IPS-15b (cell line): ENCODE results near the gene ARL4A.
"Not testable (repeated sequence)": the region's sequence is repeated elsewhere in the genome, so short reads cannot be mapped to it uniquely, and the experiment has no call there.

ENCODE experiments used
- H3K27me3 ChIP-seq: one replicate; pipeline ENCODE4 v1.6.1; 2013; ENCODE audit warnings: low read length; ENCODE audit not compliant: control insufficient read depth, insufficient read depth
- H3K36me3 ChIP-seq: one replicate; pipeline ENCODE4 v1.6.1; 2013; ENCODE audit warnings: low read length; ENCODE audit not compliant: control insufficient read depth, insufficient read depth
- H3K4me1 ChIP-seq: one replicate; pipeline ENCODE4 v1.6.1; 2013; ENCODE audit warnings: mild to moderate bottlenecking, low read length; ENCODE audit not compliant: control insufficient read depth, insufficient read depth
- H3K4me3 ChIP-seq: one replicate; pipeline ENCODE4 v1.5.1; 2013; ENCODE audit warnings: low read depth, low read length
- H3K9ac ChIP-seq: one replicate; pipeline ENCODE4 v1.6.1; 2013; ENCODE audit warnings: low read depth, mild to moderate bottlenecking, low read length
- H3K9me3 ChIP-seq: one replicate; pipeline ENCODE4 v1.6.1; 2013; ENCODE audit warnings: mild to moderate bottlenecking, low read length; ENCODE audit not compliant: control insufficient read depth, insufficient read depth

Gene ARL4A

GRCh38 chr7:12670743-12671520 lies 16.5 kb upstream of the ARL4A start:
- Histone ChIP-seq H3K27me3 (no peaks in the 10 kb centered on the region), H3K9ac (no peak overlapping the region), H3K36me3 (no peaks in the 10 kb centered on the region), H3K9me3 (peaks cover 4% of the 10 kb centered on the region), H3K4me3 (no peak overlapping the region), H3K4me1 (no peaks in the 10 kb centered on the region)

GRCh38 chr7:12673436-12673835 lies 14.0 kb upstream of the ARL4A start:
- not testable (repeated sequence) for H3K4me3 ChIP-seq, H3K27me3 ChIP-seq, H3K9me3 ChIP-seq, H3K36me3 ChIP-seq, H3K9ac ChIP-seq, H3K4me1 ChIP-seq

GRCh38 chr7:12674053-12674452 lies 13.4 kb upstream of the ARL4A start:
- H3K9me3 ChIP-seq = peaks cover 4% of the 10 kb centered on the region
- H3K27me3 ChIP-seq = no peaks in the 10 kb centered on the region
- no peaks in the 10 kb centered on the region for H3K36me3 ChIP-seq
- H3K4me1 ChIP-seq = no peaks in the 10 kb centered on the region
- H3K9ac ChIP-seq = no peak overlapping the region
- no peak overlapping the region for H3K4me3 ChIP-seq

- no peak overlapping the region for H3K4me3 ChIP-seq
- H3K27me3 ChIP-seq = no peaks in the 10 kb centered on the region
- peaks cover 4% of the 10 kb centered on the region for H3K9me3 ChIP-seq
- H3K36me3 ChIP-seq = no peaks in the 10 kb centered on the region
- H3K4me1 ChIP-seq = no peaks in the 10 kb centered on the region
- no peak overlapping the region for H3K9ac ChIP-seq
These were observed 12.6 kb upstream of the ARL4A start for GRCh38 chr7:12674861-12675260.

- H3K4me1 ChIP-seq = peaks cover 7% of the 10 kb centered on the region
- H3K9me3 ChIP-seq = no peaks in the 10 kb centered on the region
- no peaks in the 10 kb centered on the region for H3K27me3 ChIP-seq
- H3K4me3 ChIP-seq = no peak overlapping the region
- no peaks in the 10 kb centered on the region for H3K36me3 ChIP-seq
- no peak overlapping the region for H3K9ac ChIP-seq
These were observed 3.5 kb upstream of the ARL4A start for GRCh38 chr7:12683678-12684585.

- H3K9me3 ChIP-seq = no peaks in the 10 kb centered on the region
- H3K36me3 ChIP-seq = no peaks in the 10 kb centered on the region
- no peaks in the 10 kb centered on the region for H3K27me3 ChIP-seq
- H3K4me3 ChIP-seq = no peak overlapping the region
- H3K4me1 ChIP-seq = peaks cover 7% of the 10 kb centered on the region
- no peak overlapping the region for H3K9ac ChIP-seq
These were observed 2.7 kb upstream of the ARL4A start for GRCh38 chr7:12684733-12685132.

GRCh38 chr7:12685550-12685949 lies 1.9 kb upstream of the ARL4A start:
- Histone ChIP-seq H3K4me1 (peaks cover 9% of the 10 kb centered on the region), H3K4me3 (peak overlapping the region; percentile 49), H3K27me3 (no peaks in the 10 kb centered on the region), H3K9ac (no peak overlapping the region), H3K36me3 (no peaks in the 10 kb centered on the region), H3K9me3 (no peaks in the 10 kb centered on the region)

GRCh38 chr7:12686234-12686890 lies 1.1 kb upstream of the ARL4A start:
- Histone ChIP-seq H3K4me3 (peak overlapping the region; percentile 97), H3K9me3 (no peaks in the 10 kb centered on the region)

GRCh38 chr7:12687718-12688171 lies 312 bp downstream of the ARL4A start:
- peak overlapping the region; percentile 97 for H3K4me3 ChIP-seq
- peak overlapping the region; percentile 68 for H3K9ac ChIP-seq

More at GRCh38 chr7:12686234-12686890, 1.1 kb upstream of the ARL4A start:
- Histone ChIP-seq H3K27me3 (no peaks in the 10 kb centered on the region), H3K9ac (peak overlapping the region; percentile 57), H3K4me1 (peaks cover 9% of the 10 kb centered on the region), H3K36me3 (no peaks in the 10 kb centered on the region)

GRCh38 chr7:12688485-12689170 lies 1.2 kb downstream of the ARL4A start:
- not testable (repeated sequence) for H3K36me3 ChIP-seq, H3K27me3 ChIP-seq, H3K9ac ChIP-seq, H3K4me1 ChIP-seq, H3K9me3 ChIP-seq
- peak overlapping the region; percentile 41 for H3K4me3 ChIP-seq

More at GRCh38 chr7:12687718-12688171, 312 bp downstream of the ARL4A start:
- Histone ChIP-seq H3K4me1 (peaks cover 9% of the 10 kb centered on the region), H3K9me3 (no peaks in the 10 kb centered on the region), H3K36me3 (no peaks in the 10 kb centered on the region), H3K27me3 (no peaks in the 10 kb centered on the region)

- Histone ChIP-seq H3K4me1 (peaks cover 9% of the 10 kb centered on the region), H3K4me3 (peak overlapping the region; percentile 41), H3K27me3 (no peaks in the 10 kb centered on the region), H3K36me3 (no peaks in the 10 kb centered on the region), H3K9me3 (no peaks in the 10 kb centered on the region), H3K9ac (no peak overlapping the region)
These were observed 2.0 kb downstream of the ARL4A start for GRCh38 chr7:12689451-12689850.
